ENCODE results near the gene ZRANB2. TPM values are rescaled to one million over a fixed set of nuclear protein-coding genes. Genes with fewer than 3 reads are reported as not detected.

Gene ZRANB2
- polyA plus RNA-seq, 1 donor from 2014 or later = 181 TPM

DNA sequence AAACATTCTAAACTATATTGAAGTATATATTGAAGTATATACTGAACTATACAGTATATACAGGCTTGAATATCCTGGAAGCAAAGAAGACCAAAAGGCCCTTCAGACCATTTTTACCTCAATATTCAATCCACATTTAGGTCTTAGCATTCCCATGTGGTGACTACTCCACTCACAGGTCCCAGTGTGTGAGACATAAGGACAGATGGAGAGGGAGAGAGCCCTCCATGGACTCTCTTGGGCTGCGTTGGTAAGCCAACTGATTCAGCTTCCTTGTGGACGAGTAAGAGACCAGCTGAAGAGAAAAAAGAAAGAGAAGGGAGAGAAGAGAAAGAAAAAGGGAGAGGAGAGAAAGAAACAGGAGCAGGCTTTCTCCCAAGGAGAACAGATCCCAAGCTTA is 37.3 kb upstream of the ZRANB2 start:
- no peak overlapping the region for H3K4me2 ChIP-seq (ENCODE audit: low read length)
- H3K27me3 ChIP-seq (ENCODE audit: insufficient read depth, low read depth, low read length) = no peaks in the 10 kb centered on the region
- TF ChIP-seq, protein P1, sequence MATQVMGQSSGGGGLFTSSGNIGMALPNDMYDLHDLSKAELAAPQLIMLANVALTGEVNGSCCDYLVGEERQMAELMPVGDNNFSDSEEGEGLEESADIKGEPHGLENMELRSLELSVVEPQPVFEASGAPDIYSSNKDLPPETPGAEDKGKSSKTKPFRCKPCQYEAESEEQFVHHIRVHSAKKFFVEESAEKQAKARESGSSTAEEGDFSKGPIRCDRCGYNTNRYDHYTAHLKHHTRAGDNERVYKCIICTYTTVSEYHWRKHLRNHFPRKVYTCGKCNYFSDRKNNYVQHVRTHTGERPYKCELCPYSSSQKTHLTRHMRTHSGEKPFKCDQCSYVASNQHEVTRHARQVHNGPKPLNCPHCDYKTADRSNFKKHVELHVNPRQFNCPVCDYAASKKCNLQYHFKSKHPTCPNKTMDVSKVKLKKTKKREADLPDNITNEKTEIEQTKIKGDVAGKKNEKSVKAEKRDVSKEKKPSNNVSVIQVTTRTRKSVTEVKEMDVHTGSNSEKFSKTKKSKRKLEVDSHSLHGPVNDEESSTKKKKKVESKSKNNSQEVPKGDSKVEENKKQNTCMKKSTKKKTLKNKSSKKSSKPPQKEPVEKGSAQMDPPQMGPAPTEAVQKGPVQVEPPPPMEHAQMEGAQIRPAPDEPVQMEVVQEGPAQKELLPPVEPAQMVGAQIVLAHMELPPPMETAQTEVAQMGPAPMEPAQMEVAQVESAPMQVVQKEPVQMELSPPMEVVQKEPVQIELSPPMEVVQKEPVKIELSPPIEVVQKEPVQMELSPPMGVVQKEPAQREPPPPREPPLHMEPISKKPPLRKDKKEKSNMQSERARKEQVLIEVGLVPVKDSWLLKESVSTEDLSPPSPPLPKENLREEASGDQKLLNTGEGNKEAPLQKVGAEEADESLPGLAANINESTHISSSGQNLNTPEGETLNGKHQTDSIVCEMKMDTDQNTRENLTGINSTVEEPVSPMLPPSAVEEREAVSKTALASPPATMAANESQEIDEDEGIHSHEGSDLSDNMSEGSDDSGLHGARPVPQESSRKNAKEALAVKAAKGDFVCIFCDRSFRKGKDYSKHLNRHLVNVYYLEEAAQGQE (IDR thresholded peaks at IDR 0.05; ENCODE audit: borderline replicate concordance) = no peak
- TF ChIP-seq, protein P2, sequence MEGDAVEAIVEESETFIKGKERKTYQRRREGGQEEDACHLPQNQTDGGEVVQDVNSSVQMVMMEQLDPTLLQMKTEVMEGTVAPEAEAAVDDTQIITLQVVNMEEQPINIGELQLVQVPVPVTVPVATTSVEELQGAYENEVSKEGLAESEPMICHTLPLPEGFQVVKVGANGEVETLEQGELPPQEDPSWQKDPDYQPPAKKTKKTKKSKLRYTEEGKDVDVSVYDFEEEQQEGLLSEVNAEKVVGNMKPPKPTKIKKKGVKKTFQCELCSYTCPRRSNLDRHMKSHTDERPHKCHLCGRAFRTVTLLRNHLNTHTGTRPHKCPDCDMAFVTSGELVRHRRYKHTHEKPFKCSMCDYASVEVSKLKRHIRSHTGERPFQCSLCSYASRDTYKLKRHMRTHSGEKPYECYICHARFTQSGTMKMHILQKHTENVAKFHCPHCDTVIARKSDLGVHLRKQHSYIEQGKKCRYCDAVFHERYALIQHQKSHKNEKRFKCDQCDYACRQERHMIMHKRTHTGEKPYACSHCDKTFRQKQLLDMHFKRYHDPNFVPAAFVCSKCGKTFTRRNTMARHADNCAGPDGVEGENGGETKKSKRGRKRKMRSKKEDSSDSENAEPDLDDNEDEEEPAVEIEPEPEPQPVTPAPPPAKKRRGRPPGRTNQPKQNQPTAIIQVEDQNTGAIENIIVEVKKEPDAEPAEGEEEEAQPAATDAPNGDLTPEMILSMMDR (IDR thresholded peaks at IDR 0.05; ENCODE audit: poor library complexity, severe bottlenecking) = no peak
- TF ChIP-seq TAF1 (IDR thresholded peaks at IDR 0.05; ENCODE audit: low read depth) = no peak
- TF ChIP-seq EP300 (conservative IDR thresholded peaks at IDR 0.05; ENCODE audit: poor library complexity, severe bottlenecking) = no peak
- TF ChIP-seq SMC3 (conservative IDR thresholded peaks at IDR 0.05; ENCODE audit: poor library complexity) = no peak
- no peak for TF ChIP-seq EZH2 (IDR thresholded peaks at IDR 0.05; ENCODE audit: borderline replicate concordance, insufficient read depth, low read length, poor library complexity, severe bottlenecking)
- TF ChIP-seq POLR2AphosphoS5 (IDR thresholded peaks at IDR 0.05) = no peak
- TF ChIP-seq RAD21 (conservative IDR thresholded peaks at IDR 0.05) = no peak
- no peak for TF ChIP-seq MXI1 (conservative IDR thresholded peaks at IDR 0.05; ENCODE audit: poor library complexity, severe bottlenecking)
- no peak overlapping the region for H2AFZ ChIP-seq (ENCODE audit: low read depth, low read length)
- no peaks in the 10 kb centered on the region for H3K9me3 ChIP-seq (ENCODE audit: low read length)
- no peaks in the 10 kb centered on the region for H4K20me1 ChIP-seq (ENCODE audit: insufficient read depth)
- no peaks in the 10 kb centered on the region for H3F3A ChIP-seq (ENCODE audit: insufficient read depth, low read length, poor library complexity, severe bottlenecking)
- H3K9me2 ChIP-seq (ENCODE audit: insufficient read depth, low read length) = no peaks in the 10 kb centered on the region
- no peaks in the 10 kb centered on the region for H3K36me3 ChIP-seq (ENCODE audit: insufficient read depth, low read length)
- no peaks in the 10 kb centered on the region for H3K79me2 ChIP-seq (replicated peaks; ENCODE audit: insufficient read depth, low read length)
- H3K4me3 ChIP-seq (ENCODE audit: low read length) = no peak overlapping the region
- H3K27ac ChIP-seq (ENCODE audit: low read length) = no peak overlapping the region
- no peak overlapping the region for H3K9ac ChIP-seq (ENCODE audit: low read length)

DNA sequence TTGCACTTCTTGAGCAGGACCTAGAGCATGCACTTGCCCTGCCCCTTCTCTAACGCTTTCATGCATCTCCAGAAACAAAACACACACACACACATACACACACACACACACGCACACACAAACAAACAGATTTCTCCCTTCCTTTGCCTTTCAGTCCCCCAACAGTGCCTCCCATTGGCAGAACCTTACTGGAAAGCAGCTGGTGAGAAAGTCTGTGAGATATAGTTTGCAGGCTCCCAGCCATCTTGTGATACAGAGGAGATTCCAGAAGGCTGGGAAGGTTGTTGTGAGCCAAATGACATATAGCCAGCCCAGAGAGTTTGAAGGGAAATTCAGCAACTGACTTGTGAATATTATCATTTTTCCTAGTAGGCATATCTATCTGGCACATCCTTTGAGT is 35.9 kb upstream of the ZRANB2 start:
- TF ChIP-seq SMC3 (conservative IDR thresholded peaks at IDR 0.05; ENCODE audit: poor library complexity) (no peak), EZH2 (IDR thresholded peaks at IDR 0.05; ENCODE audit: borderline replicate concordance, insufficient read depth, low read length, poor library complexity, severe bottlenecking) (no peak), RAD21 (conservative IDR thresholded peaks at IDR 0.05) (no peak), MXI1 (conservative IDR thresholded peaks at IDR 0.05; ENCODE audit: poor library complexity, severe bottlenecking) (no peak)
- H3K9me2 ChIP-seq (ENCODE audit: insufficient read depth, low read length) = no peaks in the 10 kb centered on the region

More for the DNA sequence above, 35.9 kb upstream of the ZRANB2 start:
- Histone ChIP-seq H3K4me3 (ENCODE audit: low read length) (no peak overlapping the region), H3K27me3 (ENCODE audit: insufficient read depth, low read depth, low read length) (no peaks in the 10 kb centered on the region), H3K36me3 (ENCODE audit: insufficient read depth, low read length) (no peaks in the 10 kb centered on the region), H3F3A (ENCODE audit: insufficient read depth, low read length, poor library complexity, severe bottlenecking) (no peaks in the 10 kb centered on the region), H3K4me2 (ENCODE audit: low read length) (no peak overlapping the region), H3K79me2 (replicated peaks; ENCODE audit: insufficient read depth, low read length) (no peaks in the 10 kb centered on the region), H3K9me3 (ENCODE audit: low read length) (no peaks in the 10 kb centered on the region), H3K27ac (ENCODE audit: low read length) (no peak overlapping the region), H3K9ac (ENCODE audit: low read length) (no peak overlapping the region), H4K20me1 (ENCODE audit: insufficient read depth) (no peaks in the 10 kb centered on the region), H2AFZ (ENCODE audit: low read depth, low read length) (no peak overlapping the region)

All from neural cell (in vitro differentiated cells).